GM19395 (cell line): Measurements from ENCODE around the gene POGLUT2.

Experiments
- ATAC-seq: cut with Tn5 transposase; IDR thresholded peaks from one replicate; pipeline ENCODE4 v1.9.1; 2021; ENCODE audit warnings: mild to moderate bottlenecking, moderate library complexity; ENCODE audit not compliant: unreplicated experiment

The POGLUT2 gene

GRCh38 chr13:102771298-102772041, 27.3 kb downstream of the POGLUT2 start:
- ATAC-seq: no peak

- no peak for ATAC-seq
These were observed 28.3 kb downstream of the POGLUT2 start for GRCh38 chr13:102770435-102770834.

GRCh38 chr13:102769679-102770078, 29.1 kb downstream of the POGLUT2 start:
- no peak for ATAC-seq

GRCh38 chr13:102768909-102769308, 29.9 kb downstream of the POGLUT2 start:
- ATAC-seq: no peak

GRCh38 chr13:102763741-102764140, 35.0 kb downstream of the POGLUT2 start:
- ATAC-seq: no peak

GRCh38 chr13:102761071-102761470, 37.7 kb downstream of the POGLUT2 start:
- ATAC-seq: no peak

- ATAC-seq: no peak
These were observed 39.9 kb downstream of the POGLUT2 start for GRCh38 chr13:102758842-102759241.

- no peak for ATAC-seq
These were observed 41.8 kb downstream of the POGLUT2 start for GRCh38 chr13:102757006-102757405.

- ATAC-seq: no peak
These were observed 46.9 kb downstream of the POGLUT2 start for GRCh38 chr13:102751886-102752285.

- no peak for ATAC-seq
These were observed 56.3 kb downstream of the POGLUT2 start for GRCh38 chr13:102742506-102742905.

GRCh38 chr13:102742101-102742500, 56.7 kb downstream of the POGLUT2 start:
- no peak for ATAC-seq
